Trophoblast cell (in vitro differentiated cells and primary cell): ENCODE data around the gene ABCA13.

Experiments
- DNase-seq, 2 donors: peaks; one replicate each; pipeline ENCODE4 v3.0.0-alpha.2; 2016
- H2AFZ ChIP-seq: 2 replicates; pipeline ENCODE4 v1.6.1; 2013; ENCODE audit warnings: low read length, moderate library complexity, mild to moderate bottlenecking; ENCODE audit not compliant: insufficient read depth, poor library complexity
- H2AK5ac ChIP-seq: 2 replicates; pipeline ENCODE4 v1.6.1; 2013; ENCODE audit warnings: mild to moderate bottlenecking, low read length
- H2BK120ac ChIP-seq: 2 replicates; pipeline ENCODE4 v1.6.1; 2013; ENCODE audit warnings: low read length, mild to moderate bottlenecking, moderate library complexity; ENCODE audit not compliant: insufficient read depth, poor library complexity
- H2BK12ac ChIP-seq: 2 replicates; pipeline ENCODE4 v1.6.1; 2013; ENCODE audit warnings: mild to moderate bottlenecking, low read length, moderate library complexity
- H2BK5ac ChIP-seq: 2 replicates; pipeline ENCODE4 v1.6.1; 2013; ENCODE audit warnings: low read length, low read depth, moderate library complexity, mild to moderate bottlenecking; ENCODE audit not compliant: poor library complexity
- H3K14ac ChIP-seq: 2 replicates; pipeline ENCODE4 v1.6.1; 2013; ENCODE audit warnings: mild to moderate bottlenecking, low read length
- H3K18ac ChIP-seq: 2 replicates; pipeline ENCODE4 v1.6.1; 2013; ENCODE audit warnings: mild to moderate bottlenecking, low read length
- H3K23ac ChIP-seq: 2 replicates; pipeline ENCODE4 v1.6.1; 2013; ENCODE audit warnings: low read length
- H3K27ac ChIP-seq: 2 replicates; pipeline ENCODE4 v1.5.1; 2013; ENCODE audit warnings: low read depth, mild to moderate bottlenecking, inconsistent platforms, low read length, moderate library complexity
- H3K27me3 ChIP-seq: 2 replicates; pipeline ENCODE4 v1.6.1; 2013; ENCODE audit warnings: inconsistent platforms, mild to moderate bottlenecking, low read length, moderate library complexity; ENCODE audit not compliant: insufficient read depth
- H3K36me3 ChIP-seq, 2 experiments: 1 replicate in 1 of 2; 2 replicates in 1 of 2; pipeline ENCODE4 v1.6.1; 2013; ENCODE audit warnings: low read length in 2 of 2, mild to moderate bottlenecking in 2 of 2, moderate library complexity in 1 of 2; ENCODE audit not compliant: insufficient read depth in 2 of 2, control insufficient read depth in 1 of 2
- H3K4ac ChIP-seq: 2 replicates; pipeline ENCODE4 v1.6.1; 2013; ENCODE audit warnings: low read depth, mild to moderate bottlenecking, low read length, moderate library complexity
- H3K4me1 ChIP-seq, 2 experiments: 1 replicate in 1 of 2; 2 replicates in 1 of 2; pipeline ENCODE4 v1.6.1; 2013; ENCODE audit warnings: low read length in 2 of 2, mild to moderate bottlenecking in 2 of 2, moderate library complexity in 1 of 2; ENCODE audit not compliant: insufficient read depth in 2 of 2, control insufficient read depth in 1 of 2
- H3K4me2 ChIP-seq: 2 replicates; pipeline ENCODE4 v1.6.1; 2013; ENCODE audit warnings: inconsistent platforms, mild to moderate bottlenecking, low read length, moderate library complexity
- H3K4me3 ChIP-seq: 2 replicates; pipeline ENCODE4 v1.5.1; 2013; ENCODE audit warnings: mild to moderate bottlenecking, low read depth, low read length, inconsistent platforms
- H3K79me1 ChIP-seq: one replicate; pipeline ENCODE4 v1.6.1; 2013; ENCODE audit warnings: low read length
- H3K79me2 ChIP-seq: 2 replicates; pipeline ENCODE4 v1.6.1; 2013; ENCODE audit warnings: low read length, mild to moderate bottlenecking; ENCODE audit not compliant: control insufficient read depth, insufficient read depth, poor library complexity
- H3K9ac ChIP-seq: 2 replicates; pipeline ENCODE4 v1.6.1; 2013; ENCODE audit warnings: mild to moderate bottlenecking, low read length
- H3K9me3 ChIP-seq: 2 replicates; pipeline ENCODE4 v1.6.1; 2013; ENCODE audit warnings: low read depth, mild to moderate bottlenecking, control low read depth, inconsistent platforms, low read length; ENCODE audit not compliant: insufficient read depth
- H4K12ac ChIP-seq: 2 replicates; pipeline ENCODE4 v1.6.1; 2013; ENCODE audit warnings: low read depth, mild to moderate bottlenecking, low read length, moderate library complexity
- H4K8ac ChIP-seq: 2 replicates; pipeline ENCODE4 v1.6.1; 2013; ENCODE audit warnings: low read depth, mild to moderate bottlenecking, low read length, moderate library complexity
- H4K91ac ChIP-seq: one replicate; pipeline ENCODE4 v1.6.1; 2013; ENCODE audit warnings: low read depth, mild to moderate bottlenecking, low read length, moderate library complexity
- WGBS: extraction: QIAGEN DNeasy Blood & Tissue Kit; methylation state at CpG from one replicate; pipeline ENCODE4 v1.1.7; 2013; ENCODE audit warnings: missing lambda C conversion rate; ENCODE audit not compliant: insufficient read length, insufficient coverage; ENCODE audit errors: extremely low coverage; 5-methylcytosine and 5-hydroxymethylcytosine counted together

ABCA13 gene

GRCh38 chr7:48402721-48403120 lies 231.5 kb downstream of the ABCA13 start:
- H3K36me3 ChIP-seq, result no peaks in the 10 kb centered on the region
- no peaks in the 10 kb centered on the region for H3K9me3 ChIP-seq
- no peak overlapping the region for H3K9ac ChIP-seq
- no peak overlapping the region for H2BK5ac ChIP-seq
- H3K27ac ChIP-seq, result no peak overlapping the region
- H3K4me3 ChIP-seq, result no peak overlapping the region
- H4K12ac ChIP-seq, result no peak overlapping the region
- H3K4me2 ChIP-seq, result no peak overlapping the region
- no peaks in the 10 kb centered on the region for H3K4me1 ChIP-seq
- DNase-seq, result no peak
- no peak overlapping the region for H2BK120ac ChIP-seq
- no peak overlapping the region for H3K14ac ChIP-seq
- no peak overlapping the region for H4K8ac ChIP-seq
- H3K79me2 ChIP-seq, result no peaks in the 10 kb centered on the region
- no peak overlapping the region for H4K91ac ChIP-seq
- WGBS, result no CpG with 5 or more reads among the region's 1 CpG
- no peak overlapping the region for H2BK12ac ChIP-seq
- no peak overlapping the region for H2AK5ac ChIP-seq
- H3K18ac ChIP-seq, result no peak overlapping the region
- no peaks in the 10 kb centered on the region for H3K27me3 ChIP-seq
- no peak overlapping the region for H3K23ac ChIP-seq
- H2AFZ ChIP-seq, result no peak overlapping the region
- H3K4ac ChIP-seq, result no peak overlapping the region
- H3K79me1 ChIP-seq, result peaks cover 2% of the 10 kb centered on the region

GRCh38 chr7:48408731-48409130 lies 237.5 kb downstream of the ABCA13 start:
- H3K9ac ChIP-seq, result no peak overlapping the region
- H3K14ac ChIP-seq, result no peak overlapping the region
- WGBS, result no CpG with 5 or more reads among the region's 4 CpGs
- no peaks in the 10 kb centered on the region for H3K36me3 ChIP-seq
- H3K18ac ChIP-seq, result no peak overlapping the region
- H3K27me3 ChIP-seq, result no peaks in the 10 kb centered on the region
- H3K4me2 ChIP-seq, result no peak overlapping the region
- H2AFZ ChIP-seq, result no peak overlapping the region
- H3K23ac ChIP-seq, result no peak overlapping the region
- H3K9me3 ChIP-seq, result no peaks in the 10 kb centered on the region
- H3K79me1 ChIP-seq, result no peaks in the 10 kb centered on the region
- H4K12ac ChIP-seq, result no peak overlapping the region
- no peak for DNase-seq
- no peak overlapping the region for H2BK12ac ChIP-seq
- H4K91ac ChIP-seq, result no peak overlapping the region
- no peaks in the 10 kb centered on the region for H3K79me2 ChIP-seq
- H3K27ac ChIP-seq, result no peak overlapping the region
- no peaks in the 10 kb centered on the region for H3K4me1 ChIP-seq
- no peak overlapping the region for H3K4ac ChIP-seq
- no peak overlapping the region for H3K4me3 ChIP-seq
- no peak overlapping the region for H4K8ac ChIP-seq
- no peak overlapping the region for H2BK5ac ChIP-seq
- no peak overlapping the region for H2AK5ac ChIP-seq
- H2BK120ac ChIP-seq, result no peak overlapping the region

GRCh38 chr7:48411619-48412018 lies 240.4 kb downstream of the ABCA13 start:
- Histone ChIP-seq H3K18ac (no peak overlapping the region), H2BK5ac (no peak overlapping the region), H3K9me3 (no peaks in the 10 kb centered on the region), H2BK12ac (no peak overlapping the region), H3K79me2 (no peaks in the 10 kb centered on the region), H3K23ac (no peak overlapping the region), H3K27ac (no peak overlapping the region), H4K8ac (no peak overlapping the region), H3K4me2 (no peak overlapping the region), H3K9ac (no peak overlapping the region), H3K27me3 (no peaks in the 10 kb centered on the region), H2AK5ac (no peak overlapping the region), H3K14ac (no peak overlapping the region), H4K91ac (no peak overlapping the region), H2AFZ (no peak overlapping the region), H2BK120ac (no peak overlapping the region), H3K79me1 (no peaks in the 10 kb centered on the region), H3K4ac (no peak overlapping the region), H3K36me3 (no peaks in the 10 kb centered on the region), H3K4me1 (no peaks in the 10 kb centered on the region), H3K4me3 (no peak overlapping the region), H4K12ac (no peak overlapping the region)
- no peak for DNase-seq
- WGBS, result no CpG with 5 or more reads among the region's 5 CpGs

- no peaks in the 10 kb centered on the region for H3K9me3 ChIP-seq
- no CpG with 5 or more reads among the region's 10 CpGs for WGBS
- H2BK12ac ChIP-seq, result no peak overlapping the region
- no peak for DNase-seq
- no peak overlapping the region for H4K12ac ChIP-seq
- H3K4me3 ChIP-seq, result no peak overlapping the region
- no peak overlapping the region for H3K18ac ChIP-seq
- H4K91ac ChIP-seq, result no peak overlapping the region
- no peak overlapping the region for H3K27ac ChIP-seq
- no peak overlapping the region for H3K14ac ChIP-seq
- no peak overlapping the region for H2BK120ac ChIP-seq
- no peak overlapping the region for H3K4ac ChIP-seq
- H2AK5ac ChIP-seq, result no peak overlapping the region
- H3K27me3 ChIP-seq, result no peaks in the 10 kb centered on the region
- no peak overlapping the region for H2AFZ ChIP-seq
- H2BK5ac ChIP-seq, result no peak overlapping the region
- no peaks in the 10 kb centered on the region for H3K4me1 ChIP-seq
- no peak overlapping the region for H3K9ac ChIP-seq
- H3K23ac ChIP-seq, result no peak overlapping the region
- no peaks in the 10 kb centered on the region for H3K36me3 ChIP-seq
- H4K8ac ChIP-seq, result no peak overlapping the region
- no peaks in the 10 kb centered on the region for H3K79me2 ChIP-seq
- no peaks in the 10 kb centered on the region for H3K79me1 ChIP-seq
- no peak overlapping the region for H3K4me2 ChIP-seq
Measured at GRCh38 chr7:48414011-48414732, 242.9 kb downstream of the ABCA13 start.
